VCaP (cell line): ENCODE results near the gene PLEKHA4.

Experiments
- H3K27ac ChIP-seq: fragments of 450-650 bp; 2 replicates; pipeline ENCODE4 v1.5.1; 2017
- CTCF ChIP-seq: fragments of 450-650 bp; conservative IDR thresholded peaks from 2 replicates; pipeline ENCODE4 v1.5.1; 2017; ENCODE audit warnings: mild to moderate bottlenecking, moderate library complexity

The PLEKHA4 gene

GRCh38 chr19:48806518-48806817 lies 61.9 kb downstream of the PLEKHA4 start:
- no peak for TF ChIP-seq CTCF
- no peak overlapping the region for H3K27ac ChIP-seq

GRCh38 chr19:48805452-48805851 lies 63.0 kb downstream of the PLEKHA4 start:
- no peak for TF ChIP-seq CTCF
- H3K27ac ChIP-seq: no peak overlapping the region

GRCh38 chr19:48804496-48804895 lies 63.9 kb downstream of the PLEKHA4 start:
- H3K27ac ChIP-seq: no peak overlapping the region
- TF ChIP-seq CTCF: no peak

- no peak for TF ChIP-seq CTCF
- no peak overlapping the region for H3K27ac ChIP-seq
Observed at GRCh38 chr19:48802623-48803022, 65.8 kb downstream of the PLEKHA4 start.

- no peak for TF ChIP-seq CTCF
- H3K27ac ChIP-seq: no peak overlapping the region
Observed at GRCh38 chr19:48799358-48800300, 68.8 kb downstream of the PLEKHA4 start.

GRCh38 chr19:48798937-48799336 lies 69.5 kb downstream of the PLEKHA4 start:
- H3K27ac ChIP-seq: no peak overlapping the region

GRCh38 chr19:48797103-48797502 lies 71.3 kb downstream of the PLEKHA4 start:
- TF ChIP-seq CTCF: no peak
- no peak overlapping the region for H3K27ac ChIP-seq

More at GRCh38 chr19:48798937-48799336, 69.5 kb downstream of the PLEKHA4 start:
- TF ChIP-seq CTCF: no peak
